OCI-LY3 (cell line): Measurements from ENCODE around the gene KCNE1.

ENCODE experiments used
- EZH2phosphoT487 ChIP-seq: fragments of 200-600 bp; shearing (Covaris generic); IDR thresholded peaks from 2 replicates; pipeline ENCODE4 v1.6.1; 2018; ENCODE audit warnings: antibody characterized with exemption, mixed run types, low read depth
- TF ChIP-seq, protein P1 (sequence below): fragments of 200-600, 300-600 bp; sonication (generic); IDR thresholded peaks from 2 replicates; pipeline ENCODE4 v1.5.1; 2014; ENCODE audit warnings: antibody characterized with exemption, low read length, low read depth

DNA sequence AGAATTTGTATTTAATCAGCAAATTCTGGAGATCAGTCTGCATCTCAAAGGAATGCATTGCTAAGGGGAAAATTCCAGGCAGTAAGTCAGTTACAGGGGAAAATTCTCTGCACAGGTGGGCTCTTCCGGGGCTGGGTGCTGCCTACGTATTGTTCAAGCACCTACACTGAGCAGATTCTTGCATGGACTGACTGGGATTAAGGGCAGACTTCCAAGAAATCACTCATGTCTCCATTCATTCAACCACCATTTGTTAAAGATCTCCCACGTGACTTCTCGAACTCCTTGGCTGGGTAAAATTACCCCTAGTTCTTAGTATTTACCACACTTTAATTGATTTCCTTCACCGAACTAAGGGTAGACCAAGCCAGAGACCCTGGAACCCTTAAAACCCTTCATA lies 28.2 kb upstream of the KCNE1 start:
- TF ChIP-seq, protein P1, sequence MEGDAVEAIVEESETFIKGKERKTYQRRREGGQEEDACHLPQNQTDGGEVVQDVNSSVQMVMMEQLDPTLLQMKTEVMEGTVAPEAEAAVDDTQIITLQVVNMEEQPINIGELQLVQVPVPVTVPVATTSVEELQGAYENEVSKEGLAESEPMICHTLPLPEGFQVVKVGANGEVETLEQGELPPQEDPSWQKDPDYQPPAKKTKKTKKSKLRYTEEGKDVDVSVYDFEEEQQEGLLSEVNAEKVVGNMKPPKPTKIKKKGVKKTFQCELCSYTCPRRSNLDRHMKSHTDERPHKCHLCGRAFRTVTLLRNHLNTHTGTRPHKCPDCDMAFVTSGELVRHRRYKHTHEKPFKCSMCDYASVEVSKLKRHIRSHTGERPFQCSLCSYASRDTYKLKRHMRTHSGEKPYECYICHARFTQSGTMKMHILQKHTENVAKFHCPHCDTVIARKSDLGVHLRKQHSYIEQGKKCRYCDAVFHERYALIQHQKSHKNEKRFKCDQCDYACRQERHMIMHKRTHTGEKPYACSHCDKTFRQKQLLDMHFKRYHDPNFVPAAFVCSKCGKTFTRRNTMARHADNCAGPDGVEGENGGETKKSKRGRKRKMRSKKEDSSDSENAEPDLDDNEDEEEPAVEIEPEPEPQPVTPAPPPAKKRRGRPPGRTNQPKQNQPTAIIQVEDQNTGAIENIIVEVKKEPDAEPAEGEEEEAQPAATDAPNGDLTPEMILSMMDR: no peak
- TF ChIP-seq EZH2phosphoT487: no peak
